ENCODE measurements around the gene ZNF212. TPM values are rescaled to one million over a fixed set of nuclear protein-coding genes. Genes with fewer than 3 reads are reported as not detected.

ZNF212 gene
- polyA plus RNA-seq, 1 of the 3 experiments (the other 2 are of a cell fraction) = 11.5 TPM

DNA sequence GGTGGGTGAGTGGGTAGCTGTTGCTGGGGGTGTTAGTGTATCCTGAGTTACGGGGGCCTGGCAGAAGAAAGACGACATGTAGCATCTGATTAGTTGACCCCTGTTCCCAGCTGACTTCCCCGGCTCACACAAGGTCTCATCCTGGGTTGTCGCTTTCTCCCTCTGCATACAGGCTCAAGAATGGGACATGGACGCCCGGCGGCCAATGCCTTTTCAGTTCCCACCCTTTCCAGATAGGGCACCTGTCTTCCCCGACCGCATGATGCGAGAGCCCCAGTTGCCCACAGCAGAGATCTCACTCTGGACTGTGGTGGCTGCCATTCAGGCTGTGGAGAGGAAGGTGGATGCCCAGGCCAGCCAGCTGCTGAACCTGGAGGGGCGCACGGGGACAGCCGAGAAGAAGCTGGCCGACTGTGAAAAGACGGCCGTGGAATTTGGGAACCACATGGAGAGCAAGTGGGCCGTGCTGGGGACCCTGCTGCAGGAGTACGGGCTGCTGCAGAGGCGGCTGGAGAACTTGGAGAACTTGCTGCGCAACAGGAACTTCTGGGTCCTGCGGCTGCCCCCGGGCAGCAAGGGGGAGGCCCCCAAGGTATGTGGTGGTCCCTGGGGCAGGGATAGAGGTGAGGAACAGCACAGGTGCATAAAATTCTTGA lies 41.2 kb upstream of the ZNF212 start:
- Histone ChIP-seq H3F3A (replicated peaks; ENCODE audit: insufficient read depth) (peaks cover 16% of the 10 kb centered on the region), H3K36me3 (replicated peaks in 1 of 2; ENCODE audit: control insufficient read depth in 1 of 2, insufficient read depth in 2 of 2, low read length in 1 of 2) (peaks cover 37 to 50% of the 10 kb centered on the region in 2 experiments), H3K79me2 (ENCODE audit: insufficient read depth) (peaks cover 81% of the 10 kb centered on the region), H3K9me2 (no peaks in the 10 kb centered on the region), H4K20me1 (ENCODE audit: insufficient read depth) (peaks cover 21% of the 10 kb centered on the region), H3K9me3 (no peaks in the 10 kb centered on the region), H3K4me2 (no peak overlapping the region), H3K4me1 (ENCODE audit: control insufficient read depth in 1 of 2, insufficient read depth in 2 of 2, low read depth in 1 of 2, low read length in 1 of 2) (peaks cover 13 to 15% of the 10 kb centered on the region in 2 experiments; a peak in 2 of 4 replicates), H3K27ac (ENCODE audit: low read depth in 2 of 2, low read length in 1 of 2) (no peak overlapping the region), H3K4me3 (ENCODE audit: low read depth in 2 of 2, low read length in 1 of 2) (no peak overlapping the region), H3K9ac (no peak overlapping the region), H2AFZ (ENCODE audit: low read depth) (no peak overlapping the region), H3K27me3 (ENCODE audit: insufficient read depth) (no peaks in the 10 kb centered on the region)
- ChIA-PET POLR2A (interaction anchor here (0.6 kb wide), 2 partner anchors 10 to 16 kb away, joined by 3 to 6 read pairs; no protein-coding TSS in a partner anchor), CTCF (interaction anchor here (6.7 kb wide), 1 partner anchor 49 kb away, joined by 83 read pairs; the partner anchor contains the start of gene ZNF398)
- TF ChIP-seq TAF1 (IDR thresholded peaks at IDR 0.05; ENCODE audit: borderline replicate concordance, low read depth, low read length) (no peak), FOSL2 (IDR thresholded peaks at IDR 0.05; ENCODE audit: borderline replicate concordance, low read depth) (no peak), SIN3A (IDR thresholded peaks at IDR 0.05; ENCODE audit: borderline replicate concordance, low read depth, low read length) (no peak), TEAD4 (IDR thresholded peaks at IDR 0.05; ENCODE audit: borderline replicate concordance, insufficient read depth) (no peak), GABPA (IDR thresholded peaks at IDR 0.05; ENCODE audit: low read depth) (no peak), NRF1 (IDR thresholded peaks at IDR 0.05; ENCODE audit: low read depth, low read length) (no peak), EZH2phosphoT487 (IDR thresholded peaks at IDR 0.05; ENCODE audit: borderline replicate concordance, low read depth) (no peak), POLR2AphosphoS5 (IDR thresholded peaks at IDR 0.05; ENCODE audit: low read depth, low read length) (no peak), NFIC (IDR thresholded peaks at IDR 0.05; ENCODE audit: borderline replicate concordance) (no peak), ELF1 (IDR thresholded peaks at IDR 0.05) (no peak), CHD2 (IDR thresholded peaks at IDR 0.05; ENCODE audit: low read length, partially characterized antibody) (no peak)
- TF ChIP-seq, protein P1, sequence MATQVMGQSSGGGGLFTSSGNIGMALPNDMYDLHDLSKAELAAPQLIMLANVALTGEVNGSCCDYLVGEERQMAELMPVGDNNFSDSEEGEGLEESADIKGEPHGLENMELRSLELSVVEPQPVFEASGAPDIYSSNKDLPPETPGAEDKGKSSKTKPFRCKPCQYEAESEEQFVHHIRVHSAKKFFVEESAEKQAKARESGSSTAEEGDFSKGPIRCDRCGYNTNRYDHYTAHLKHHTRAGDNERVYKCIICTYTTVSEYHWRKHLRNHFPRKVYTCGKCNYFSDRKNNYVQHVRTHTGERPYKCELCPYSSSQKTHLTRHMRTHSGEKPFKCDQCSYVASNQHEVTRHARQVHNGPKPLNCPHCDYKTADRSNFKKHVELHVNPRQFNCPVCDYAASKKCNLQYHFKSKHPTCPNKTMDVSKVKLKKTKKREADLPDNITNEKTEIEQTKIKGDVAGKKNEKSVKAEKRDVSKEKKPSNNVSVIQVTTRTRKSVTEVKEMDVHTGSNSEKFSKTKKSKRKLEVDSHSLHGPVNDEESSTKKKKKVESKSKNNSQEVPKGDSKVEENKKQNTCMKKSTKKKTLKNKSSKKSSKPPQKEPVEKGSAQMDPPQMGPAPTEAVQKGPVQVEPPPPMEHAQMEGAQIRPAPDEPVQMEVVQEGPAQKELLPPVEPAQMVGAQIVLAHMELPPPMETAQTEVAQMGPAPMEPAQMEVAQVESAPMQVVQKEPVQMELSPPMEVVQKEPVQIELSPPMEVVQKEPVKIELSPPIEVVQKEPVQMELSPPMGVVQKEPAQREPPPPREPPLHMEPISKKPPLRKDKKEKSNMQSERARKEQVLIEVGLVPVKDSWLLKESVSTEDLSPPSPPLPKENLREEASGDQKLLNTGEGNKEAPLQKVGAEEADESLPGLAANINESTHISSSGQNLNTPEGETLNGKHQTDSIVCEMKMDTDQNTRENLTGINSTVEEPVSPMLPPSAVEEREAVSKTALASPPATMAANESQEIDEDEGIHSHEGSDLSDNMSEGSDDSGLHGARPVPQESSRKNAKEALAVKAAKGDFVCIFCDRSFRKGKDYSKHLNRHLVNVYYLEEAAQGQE (IDR thresholded peaks at IDR 0.05; ENCODE audit: low read depth, low read length) = no peak
- TF ChIP-seq, protein P2, sequence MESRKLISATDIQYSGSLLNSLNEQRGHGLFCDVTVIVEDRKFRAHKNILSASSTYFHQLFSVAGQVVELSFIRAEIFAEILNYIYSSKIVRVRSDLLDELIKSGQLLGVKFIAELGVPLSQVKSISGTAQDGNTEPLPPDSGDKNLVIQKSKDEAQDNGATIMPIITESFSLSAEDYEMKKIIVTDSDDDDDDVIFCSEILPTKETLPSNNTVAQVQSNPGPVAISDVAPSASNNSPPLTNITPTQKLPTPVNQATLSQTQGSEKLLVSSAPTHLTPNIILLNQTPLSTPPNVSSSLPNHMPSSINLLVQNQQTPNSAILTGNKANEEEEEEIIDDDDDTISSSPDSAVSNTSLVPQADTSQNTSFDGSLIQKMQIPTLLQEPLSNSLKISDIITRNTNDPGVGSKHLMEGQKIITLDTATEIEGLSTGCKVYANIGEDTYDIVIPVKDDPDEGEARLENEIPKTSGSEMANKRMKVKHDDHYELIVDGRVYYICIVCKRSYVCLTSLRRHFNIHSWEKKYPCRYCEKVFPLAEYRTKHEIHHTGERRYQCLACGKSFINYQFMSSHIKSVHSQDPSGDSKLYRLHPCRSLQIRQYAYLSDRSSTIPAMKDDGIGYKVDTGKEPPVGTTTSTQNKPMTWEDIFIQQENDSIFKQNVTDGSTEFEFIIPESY (IDR thresholded peaks at IDR 0.05; ENCODE audit: borderline replicate concordance, low read depth) = no peak
- no peak for DNase-seq
- 93% methylated on average over 22 of the region's 22 CpGs for WGBS (ENCODE audit: low lambda C conversion rate)

Measured in SK-N-SH (cell line).